Epithelial cell of esophagus (primary cell): ENCODE measurements around the gene LCOR.
A peak's percentile ranks its signal among the peaks of the same experiment; 100 is the strongest.

Source experiments
- DNase-seq: peaks from one replicate; pipeline ENCODE4 v3.0.0; 2010; ENCODE audit warnings: low read depth
- H3K4me3 ChIP-seq: 2 replicates; pipeline ENCODE4 v1.5.1; 2011; ENCODE audit warnings: mild to moderate bottlenecking, low read length, control low read depth
- TF ChIP-seq, protein P1 (sequence below): IDR thresholded peaks from 2 replicates; pipeline ENCODE4 v1.5.1; 2011; ENCODE audit warnings: low read depth, mild to moderate bottlenecking, low read length, control low read depth, inconsistent platforms; ENCODE audit not compliant: insufficient read depth; ENCODE audit errors: missing control alignments

The LCOR gene

DNA sequence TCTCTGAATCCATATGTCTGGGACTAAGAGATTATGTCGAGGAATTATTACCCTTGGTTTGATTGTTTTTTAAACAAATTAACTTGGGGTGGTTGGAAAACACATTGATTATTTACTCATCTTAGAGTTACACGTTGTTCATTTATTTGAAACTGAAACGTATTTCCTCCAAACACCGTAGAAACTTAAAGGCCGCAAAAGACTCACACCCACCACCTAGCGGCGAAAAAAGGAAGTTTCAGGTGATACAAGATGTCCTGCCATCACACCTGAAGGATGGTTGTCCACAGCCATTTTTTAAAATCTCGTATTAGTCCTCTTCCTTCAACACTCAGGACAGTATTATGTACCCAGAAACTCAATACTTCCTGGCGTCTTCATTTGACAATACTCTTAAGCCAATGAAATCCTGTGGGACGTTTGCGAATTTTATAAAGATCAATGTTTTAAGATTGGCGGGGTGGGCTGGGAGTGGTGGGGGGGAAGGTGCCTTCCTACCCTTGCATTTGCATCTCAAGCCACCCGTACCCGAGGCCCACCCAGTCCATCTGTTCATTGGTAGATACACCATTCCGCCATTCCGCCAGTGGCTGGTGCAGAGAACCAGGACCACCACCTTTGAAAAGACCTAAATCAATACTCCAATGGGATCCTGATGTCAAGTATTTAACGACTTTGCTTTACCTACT lies 1.4 kb upstream of the LCOR start:
- no peak overlapping the region for H3K4me3 ChIP-seq
- TF ChIP-seq, protein P1, sequence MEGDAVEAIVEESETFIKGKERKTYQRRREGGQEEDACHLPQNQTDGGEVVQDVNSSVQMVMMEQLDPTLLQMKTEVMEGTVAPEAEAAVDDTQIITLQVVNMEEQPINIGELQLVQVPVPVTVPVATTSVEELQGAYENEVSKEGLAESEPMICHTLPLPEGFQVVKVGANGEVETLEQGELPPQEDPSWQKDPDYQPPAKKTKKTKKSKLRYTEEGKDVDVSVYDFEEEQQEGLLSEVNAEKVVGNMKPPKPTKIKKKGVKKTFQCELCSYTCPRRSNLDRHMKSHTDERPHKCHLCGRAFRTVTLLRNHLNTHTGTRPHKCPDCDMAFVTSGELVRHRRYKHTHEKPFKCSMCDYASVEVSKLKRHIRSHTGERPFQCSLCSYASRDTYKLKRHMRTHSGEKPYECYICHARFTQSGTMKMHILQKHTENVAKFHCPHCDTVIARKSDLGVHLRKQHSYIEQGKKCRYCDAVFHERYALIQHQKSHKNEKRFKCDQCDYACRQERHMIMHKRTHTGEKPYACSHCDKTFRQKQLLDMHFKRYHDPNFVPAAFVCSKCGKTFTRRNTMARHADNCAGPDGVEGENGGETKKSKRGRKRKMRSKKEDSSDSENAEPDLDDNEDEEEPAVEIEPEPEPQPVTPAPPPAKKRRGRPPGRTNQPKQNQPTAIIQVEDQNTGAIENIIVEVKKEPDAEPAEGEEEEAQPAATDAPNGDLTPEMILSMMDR: peak; percentile 92
- peak; percentile 87 for DNase-seq

DNA sequence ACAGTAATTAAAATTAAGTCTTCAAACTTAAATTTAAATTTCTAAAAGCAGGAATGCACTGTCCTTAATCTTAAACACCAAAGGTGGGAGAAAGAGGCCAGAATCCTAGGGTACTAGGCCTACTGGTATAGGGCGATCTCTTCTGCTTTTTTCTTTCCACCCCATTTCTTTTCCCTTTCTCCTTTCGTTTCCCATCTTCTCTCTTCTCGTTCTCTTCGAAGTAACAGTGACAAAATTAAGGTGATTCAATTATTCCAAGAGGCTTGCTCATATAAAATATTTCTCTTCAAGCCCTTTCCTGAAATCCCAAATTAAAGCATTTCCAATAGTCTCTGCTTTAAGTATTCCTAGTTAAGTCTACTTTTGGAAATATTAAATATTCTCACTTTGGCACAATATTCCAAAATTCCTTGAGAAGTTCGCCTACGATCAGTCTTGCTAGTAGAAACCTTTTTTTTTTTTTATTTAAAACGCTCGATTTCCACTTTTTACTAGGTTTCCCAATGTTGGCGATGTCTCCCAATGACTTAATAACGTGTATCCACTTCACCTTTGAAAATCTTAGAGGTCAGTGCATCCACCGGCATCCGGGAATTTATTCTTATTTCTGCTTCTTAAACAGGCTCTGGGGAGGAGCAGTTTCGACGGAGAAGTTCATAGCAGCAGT lies 765 bp upstream of the LCOR start:
- TF ChIP-seq, protein P1: no peak
- H3K4me3 ChIP-seq: peak overlapping the region; percentile 50
- DNase-seq: no peak

DNA sequence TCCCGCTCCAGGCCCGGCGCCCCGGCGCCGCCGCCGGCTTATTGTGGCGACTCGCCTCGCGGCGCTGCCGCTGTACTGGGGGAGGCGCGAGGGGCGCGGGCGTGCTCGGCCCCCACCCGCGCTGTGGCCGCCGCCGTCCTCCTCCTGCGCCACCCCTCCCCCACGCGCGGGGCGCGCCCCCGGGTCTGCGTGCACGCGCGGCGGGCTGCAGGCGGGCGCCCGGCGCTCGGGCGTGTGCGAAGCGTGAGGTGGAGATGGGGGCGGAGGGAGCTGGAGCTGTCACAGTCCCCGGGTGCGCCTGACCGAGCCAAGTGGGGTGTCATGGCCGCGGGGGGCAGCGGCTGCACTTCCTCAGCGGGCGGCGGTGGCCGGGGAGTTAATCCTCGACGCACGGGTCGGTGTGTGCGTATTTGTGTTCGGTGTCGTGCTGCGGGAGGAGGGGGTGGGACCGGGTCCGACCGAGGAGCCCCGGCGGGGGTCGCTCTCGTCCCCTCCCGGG lies 672 bp downstream of the LCOR start:
- peak; percentile 81 for DNase-seq
- H3K4me3 ChIP-seq: peak overlapping the region; percentile 68
- TF ChIP-seq, protein P1: no peak

DNA sequence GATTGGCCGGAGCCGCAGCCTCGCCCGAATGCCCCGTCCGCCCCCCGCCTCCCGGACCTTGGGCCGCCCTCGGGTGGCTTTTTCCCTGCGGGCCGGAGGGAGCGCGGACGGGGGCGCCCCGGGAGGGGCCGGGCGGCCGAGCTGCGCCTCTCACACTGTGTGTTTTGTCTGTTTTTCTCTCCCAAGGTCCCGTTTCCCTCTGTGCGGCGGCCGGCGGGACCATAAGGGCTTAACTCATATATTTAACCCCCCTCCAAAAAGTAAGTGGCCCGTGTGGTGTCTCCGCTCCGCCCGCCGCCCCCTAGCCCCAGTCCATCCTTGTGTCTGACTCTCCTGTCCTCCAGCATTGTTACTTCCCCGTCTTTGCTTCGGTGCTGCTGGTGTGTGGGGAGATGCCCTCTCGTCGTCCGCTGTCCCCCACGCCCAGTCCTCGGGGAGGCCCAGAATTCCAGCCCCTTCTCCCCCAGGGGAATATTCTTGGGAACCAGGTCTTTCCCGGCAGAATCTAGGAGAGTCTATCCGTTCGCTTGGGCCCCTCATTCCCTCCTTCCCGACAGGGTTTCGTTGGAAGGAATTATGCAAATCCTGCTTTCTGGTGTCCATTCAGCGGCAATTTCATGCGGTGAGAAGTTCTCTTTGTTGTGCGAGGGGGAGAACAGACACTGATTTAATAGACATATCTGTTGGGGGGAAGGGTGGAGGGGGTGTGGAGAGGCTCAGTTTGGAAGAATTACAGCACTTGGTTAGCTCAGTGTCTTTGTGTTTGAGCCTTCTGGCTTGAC lies 1.3 kb downstream of the LCOR start:
- peak overlapping the region; percentile 68 for H3K4me3 ChIP-seq
- TF ChIP-seq, protein P1: no peak
- peak; percentile 40 for DNase-seq

DNA sequence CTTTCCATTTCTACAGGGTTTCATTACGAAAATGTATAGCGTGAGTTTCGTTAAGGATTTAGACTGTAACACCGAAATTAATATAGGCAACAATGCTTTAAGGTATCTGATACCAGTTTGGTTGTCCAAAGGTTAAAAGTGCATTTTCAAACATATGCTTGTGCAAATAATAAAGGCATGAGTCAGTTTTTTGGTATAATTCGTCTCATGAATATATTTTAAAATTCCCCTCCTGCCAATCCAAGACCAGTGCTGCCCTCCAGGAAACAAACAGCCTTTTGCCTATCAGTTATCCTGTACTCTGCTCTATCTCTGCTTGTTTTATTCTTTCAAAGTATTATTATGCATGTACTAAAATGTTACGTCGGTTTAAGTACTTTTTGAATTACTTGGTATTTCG lies 2.0 kb downstream of the LCOR start:
- DNase-seq: peak; percentile 25
- TF ChIP-seq, protein P1: no peak
- peak overlapping the region; percentile 68 for H3K4me3 ChIP-seq

DNA sequence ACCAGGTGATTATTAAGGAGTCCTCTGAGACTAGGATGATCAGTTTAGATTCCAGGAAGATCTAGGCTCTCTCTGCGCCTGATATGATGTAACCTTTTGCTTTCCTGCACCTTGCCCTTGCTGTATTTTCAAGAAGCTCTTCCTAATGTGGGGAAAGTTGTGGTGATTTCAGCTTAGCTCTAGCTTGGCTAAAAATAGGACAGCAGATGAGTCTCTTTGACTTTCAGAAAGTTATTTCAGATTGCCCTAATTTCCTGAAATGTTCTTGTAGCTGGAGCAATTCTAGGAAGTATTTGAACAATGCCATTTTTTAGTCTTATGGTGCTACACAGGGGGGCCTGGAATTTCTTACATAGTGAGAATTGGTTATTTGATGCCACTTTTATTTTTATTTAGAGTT lies 3.8 kb downstream of the LCOR start:
- no peak for DNase-seq
- H3K4me3 ChIP-seq: no peak overlapping the region
- TF ChIP-seq, protein P1: no peak
